ENCODE data around the gene PAXIP1.

Gene PAXIP1

GRCh38 chr7:154918741-154919140 lies 84.2 kb downstream of the PAXIP1 start:
- peak; percentile 85 to 97 for DNase-seq
- Histone ChIP-seq H3K9ac (ENCODE audit: low read length) (no peak overlapping the region), H3K4me1 (ENCODE audit: control insufficient read depth in 1 of 2, insufficient read depth in 2 of 2, low read length in 2 of 2) (no peaks in the 10 kb centered on the region), H3K27ac (ENCODE audit: low read depth, low read length) (no peak overlapping the region), H3K36me3 (ENCODE audit: control insufficient read depth in 1 of 2, insufficient read depth in 2 of 2, low read length in 2 of 2) (no peaks in the 10 kb centered on the region), H2BK12ac (ENCODE audit: low read length) (no peak overlapping the region), H3K79me2 (ENCODE audit: control insufficient read depth, insufficient read depth, low read length, poor library complexity) (no peaks in the 10 kb centered on the region), H2AK5ac (ENCODE audit: low read length) (no peak overlapping the region), H2AFZ (ENCODE audit: insufficient read depth, low read length, poor library complexity) (no peak overlapping the region), H4K12ac (ENCODE audit: low read depth, low read length) (no peak overlapping the region), H2BK5ac (ENCODE audit: low read depth, low read length, poor library complexity) (no peak overlapping the region), H3K4me2 (ENCODE audit: low read length) (no peak overlapping the region), H3K14ac (ENCODE audit: low read length) (no peak overlapping the region), H3K18ac (ENCODE audit: low read length) (no peak overlapping the region), H3K79me1 (ENCODE audit: low read length) (no peaks in the 10 kb centered on the region), H3K9me3 (ENCODE audit: insufficient read depth, low read depth, low read length) (peaks cover 7% of the 10 kb centered on the region), H4K91ac (ENCODE audit: low read depth, low read length) (no peak overlapping the region), H2BK120ac (ENCODE audit: insufficient read depth, low read length, poor library complexity) (no peak overlapping the region), H4K8ac (ENCODE audit: low read depth, low read length) (no peak overlapping the region), H3K27me3 (ENCODE audit: insufficient read depth, low read length) (no peaks in the 10 kb centered on the region), H3K4me3 (ENCODE audit: low read depth, low read length) (no peak overlapping the region), H3K23ac (ENCODE audit: low read length) (no peak overlapping the region), H3K4ac (ENCODE audit: low read depth, low read length) (no peak overlapping the region)
- WGBS (ENCODE audit: extremely low coverage, insufficient coverage, insufficient read length), result no CpG with 5 or more reads among the region's 6 CpGs

- Histone ChIP-seq H3K79me1 (ENCODE audit: low read length) (no peaks in the 10 kb centered on the region), H3K18ac (ENCODE audit: low read length) (no peak overlapping the region), H3K4me1 (ENCODE audit: control insufficient read depth in 1 of 2, insufficient read depth in 2 of 2, low read length in 2 of 2) (no peaks in the 10 kb centered on the region), H3K9me3 (ENCODE audit: insufficient read depth, low read depth, low read length) (peaks cover 7% of the 10 kb centered on the region), H3K23ac (ENCODE audit: low read length) (no peak overlapping the region), H3K9ac (ENCODE audit: low read length) (no peak overlapping the region), H3K79me2 (ENCODE audit: control insufficient read depth, insufficient read depth, low read length, poor library complexity) (no peaks in the 10 kb centered on the region), H4K8ac (ENCODE audit: low read depth, low read length) (no peak overlapping the region), H3K14ac (ENCODE audit: low read length) (no peak overlapping the region), H4K12ac (ENCODE audit: low read depth, low read length) (no peak overlapping the region), H3K4me3 (ENCODE audit: low read depth, low read length) (no peak overlapping the region), H2AFZ (ENCODE audit: insufficient read depth, low read length, poor library complexity) (no peak overlapping the region), H2AK5ac (ENCODE audit: low read length) (no peak overlapping the region), H2BK12ac (ENCODE audit: low read length) (no peak overlapping the region), H3K36me3 (ENCODE audit: control insufficient read depth in 1 of 2, insufficient read depth in 2 of 2, low read length in 2 of 2) (no peaks in the 10 kb centered on the region), H3K27me3 (ENCODE audit: insufficient read depth, low read length) (no peaks in the 10 kb centered on the region), H3K4me2 (ENCODE audit: low read length) (no peak overlapping the region), H4K91ac (ENCODE audit: low read depth, low read length) (no peak overlapping the region), H2BK5ac (ENCODE audit: low read depth, low read length, poor library complexity) (no peak overlapping the region), H3K27ac (ENCODE audit: low read depth, low read length) (no peak overlapping the region), H2BK120ac (ENCODE audit: insufficient read depth, low read length, poor library complexity) (no peak overlapping the region), H3K4ac (ENCODE audit: low read depth, low read length) (no peak overlapping the region)
- no peak for DNase-seq
- no CpG with 5 or more reads among the region's 6 CpGs for WGBS (ENCODE audit: extremely low coverage, insufficient coverage, insufficient read length)
Measured at GRCh38 chr7:154918266-154918665, 84.7 kb downstream of the PAXIP1 start.

- WGBS (ENCODE audit: extremely low coverage, insufficient coverage, insufficient read length), result no CpG with 5 or more reads among the region's 7 CpGs
- H3K4me3 ChIP-seq (ENCODE audit: low read depth, low read length), result no peak overlapping the region
- no peak overlapping the region for H4K12ac ChIP-seq (ENCODE audit: low read depth, low read length)
- no peak overlapping the region for H3K4ac ChIP-seq (ENCODE audit: low read depth, low read length)
- H3K9me3 ChIP-seq (ENCODE audit: insufficient read depth, low read depth, low read length), result peaks cover 7% of the 10 kb centered on the region
- no peak overlapping the region for H3K9ac ChIP-seq (ENCODE audit: low read length)
- no peak overlapping the region for H3K14ac ChIP-seq (ENCODE audit: low read length)
- H2AFZ ChIP-seq (ENCODE audit: insufficient read depth, low read length, poor library complexity), result no peak overlapping the region
- no peak overlapping the region for H2BK12ac ChIP-seq (ENCODE audit: low read length)
- H2BK5ac ChIP-seq (ENCODE audit: low read depth, low read length, poor library complexity), result no peak overlapping the region
- H3K36me3 ChIP-seq (ENCODE audit: control insufficient read depth in 1 of 2, insufficient read depth in 2 of 2, low read length in 2 of 2), result no peaks in the 10 kb centered on the region
- H3K79me2 ChIP-seq (ENCODE audit: control insufficient read depth, insufficient read depth, low read length, poor library complexity), result no peaks in the 10 kb centered on the region
- no peaks in the 10 kb centered on the region for H3K27me3 ChIP-seq (ENCODE audit: insufficient read depth, low read length)
- no peak overlapping the region for H4K91ac ChIP-seq (ENCODE audit: low read depth, low read length)
- no peak overlapping the region for H2BK120ac ChIP-seq (ENCODE audit: insufficient read depth, low read length, poor library complexity)
- no peaks in the 10 kb centered on the region for H3K79me1 ChIP-seq (ENCODE audit: low read length)
- H3K4me2 ChIP-seq (ENCODE audit: low read length), result no peak overlapping the region
- H3K4me1 ChIP-seq (ENCODE audit: control insufficient read depth in 1 of 2, insufficient read depth in 2 of 2, low read length in 2 of 2), result no peaks in the 10 kb centered on the region
- H4K8ac ChIP-seq (ENCODE audit: low read depth, low read length), result no peak overlapping the region
- no peak overlapping the region for H2AK5ac ChIP-seq (ENCODE audit: low read length)
- DNase-seq, result peak in 1 of 2 donors; percentile 17
- no peak overlapping the region for H3K23ac ChIP-seq (ENCODE audit: low read length)
- no peak overlapping the region for H3K18ac ChIP-seq (ENCODE audit: low read length)
- H3K27ac ChIP-seq (ENCODE audit: low read depth, low read length), result no peak overlapping the region
Measured at GRCh38 chr7:154917808-154918160, 85.1 kb downstream of the PAXIP1 start.

- no peaks in the 10 kb centered on the region for H3K79me2 ChIP-seq (ENCODE audit: control insufficient read depth, insufficient read depth, low read length, poor library complexity)
- H3K27me3 ChIP-seq (ENCODE audit: insufficient read depth, low read length), result no peaks in the 10 kb centered on the region
- no peak overlapping the region for H2BK12ac ChIP-seq (ENCODE audit: low read length)
- no peak overlapping the region for H3K9ac ChIP-seq (ENCODE audit: low read length)
- no peak overlapping the region for H3K4me2 ChIP-seq (ENCODE audit: low read length)
- H3K4ac ChIP-seq (ENCODE audit: low read depth, low read length), result no peak overlapping the region
- no peak overlapping the region for H2AK5ac ChIP-seq (ENCODE audit: low read length)
- no peak overlapping the region for H3K14ac ChIP-seq (ENCODE audit: low read length)
- no peak overlapping the region for H3K27ac ChIP-seq (ENCODE audit: low read depth, low read length)
- no peak overlapping the region for H3K4me3 ChIP-seq (ENCODE audit: low read depth, low read length)
- DNase-seq, result no peak
- no peak overlapping the region for H3K23ac ChIP-seq (ENCODE audit: low read length)
- no peaks in the 10 kb centered on the region for H3K36me3 ChIP-seq (ENCODE audit: control insufficient read depth in 1 of 2, insufficient read depth in 2 of 2, low read length in 2 of 2)
- H2BK120ac ChIP-seq (ENCODE audit: insufficient read depth, low read length, poor library complexity), result no peak overlapping the region
- H4K8ac ChIP-seq (ENCODE audit: low read depth, low read length), result no peak overlapping the region
- no peak overlapping the region for H2BK5ac ChIP-seq (ENCODE audit: low read depth, low read length, poor library complexity)
- H3K9me3 ChIP-seq (ENCODE audit: insufficient read depth, low read depth, low read length), result peaks cover 4% of the 10 kb centered on the region
- no CpG with 5 or more reads among the region's 13 CpGs for WGBS (ENCODE audit: extremely low coverage, insufficient coverage, insufficient read length)
- H3K4me1 ChIP-seq (ENCODE audit: control insufficient read depth in 1 of 2, insufficient read depth in 2 of 2, low read length in 2 of 2), result no peaks in the 10 kb centered on the region
- H4K91ac ChIP-seq (ENCODE audit: low read depth, low read length), result no peak overlapping the region
- no peaks in the 10 kb centered on the region for H3K79me1 ChIP-seq (ENCODE audit: low read length)
- no peak overlapping the region for H3K18ac ChIP-seq (ENCODE audit: low read length)
- H4K12ac ChIP-seq (ENCODE audit: low read depth, low read length), result no peak overlapping the region
- no peak overlapping the region for H2AFZ ChIP-seq (ENCODE audit: insufficient read depth, low read length, poor library complexity)
Measured at GRCh38 chr7:154916856-154917807, 85.8 kb downstream of the PAXIP1 start.
